GM12878 (cell line): ENCODE measurements around the gene CYB5R2. TPM values are rescaled to one million over a fixed set of nuclear protein-coding genes. Genes with fewer than 3 reads are reported as not detected.

Experiments used
- ATAC-seq: fragments of 200-7000 bp; cut with Tn5 transposase; 3 replicates; pipeline ENCODE4 v1.9.1; 2020; ENCODE audit warnings: mild to moderate bottlenecking, moderate library complexity
- BruUV-seq: library from RNA; stranded (reverse); fragments of 400-500 nt; replicated peaks from 2 replicates; lab custom pipeline; 2021; lab: Mats Ljungman, UMichigan
- CTCF ChIA-PET: fragments of 300-600 bp; sonication (Branson Sonifier 250); formaldehyde crosslinking; extraction: SDS; loops from one replicate; lab custom pipeline; 2021; ENCODE audit warnings: inconsistent platforms; lab: Yijun Ruan, JAX
- POLR2A ChIA-PET: fragments of 350-600 bp; formaldehyde crosslinking; extraction: SDS; loops from one replicate; lab custom pipeline; 2021; ENCODE audit warnings: inconsistent platforms; lab: Charles Lee
- RAD21 ChIA-PET: fragments of 300-600 bp; sonication (Branson Sonifier 250); formaldehyde crosslinking; loops from one replicate; lab custom pipeline; 2023; ENCODE audit warnings: antibody characterized with exemption; ENCODE audit not compliant: unreplicated experiment; lab: Charles Lee
- SMC1A ChIA-PET: fragments of 300-600 bp; sonication (Branson Sonifier 250); formaldehyde crosslinking; loops from one replicate; lab custom pipeline; 2023; ENCODE audit not compliant: unreplicated experiment, uncharacterized antibody; lab: Charles Lee
- DNase-seq: peaks from one replicate; pipeline ENCODE4 v3.0.0-alpha.2; 2011; ENCODE audit warnings: low read depth, low spot score
- FAIRE-seq: peaks from 3 replicates; lab custom pipeline; 2011; peaks lifted over from hg19 to GRCh38; lab: Jason Lieb, UNC
- H2AFZ ChIP-seq: 2 replicates; pipeline ENCODE4 v1.6.0; 2011; ENCODE audit warnings: low read depth, low read length, control low read depth; ENCODE audit not compliant: control insufficient read depth
- H3K27ac ChIP-seq: 2 replicates; pipeline ENCODE4 v1.5.1; 2011; ENCODE audit warnings: control low read depth; ENCODE audit not compliant: control insufficient read depth, insufficient read depth
- H3K27me3 ChIP-seq, 2 experiments: replicated peaks in 1 of 2; 2 replicates each; pipeline versions ENCODE4 v1.6.0 to v1.6.1; 2011; ENCODE audit warnings: low read length in 1 of 2; ENCODE audit not compliant: control insufficient read depth in 2 of 2, insufficient read depth in 2 of 2
- H3K36me3 ChIP-seq, 2 experiments: 2 replicates each; pipeline ENCODE4 v1.5.1; 2011; ENCODE audit warnings: low read length in 1 of 2; ENCODE audit not compliant: control insufficient read depth in 2 of 2, insufficient read depth in 2 of 2
- H3K4me1 ChIP-seq: 2 replicates; pipeline ENCODE4 v1.6.1; 2011; ENCODE audit warnings: mild to moderate bottlenecking, low read length, moderate library complexity, mixed read lengths; ENCODE audit not compliant: control insufficient read depth, insufficient read depth
- H3K4me2 ChIP-seq: 2 replicates; pipeline ENCODE4 v1.6.0; 2011; ENCODE audit warnings: control low read depth; ENCODE audit not compliant: control insufficient read depth, insufficient read depth
- H3K4me3 ChIP-seq: fragments of 200-600 bp; sonication (generic); 2 replicates; pipeline ENCODE4 v1.5.1; 2016
- H3K79me2 ChIP-seq: 2 replicates; pipeline ENCODE4 v1.6.0; 2011; ENCODE audit warnings: low read length; ENCODE audit not compliant: control insufficient read depth, insufficient read depth
- H3K9ac ChIP-seq: 2 replicates; pipeline ENCODE4 v1.8.0; 2011; ENCODE audit warnings: low read length, control low read depth, mixed read lengths; ENCODE audit not compliant: control insufficient read depth, insufficient read depth
- H3K9me3 ChIP-seq: replicated peaks from 3 replicates; pipeline ENCODE4 v1.5.1; 2011; ENCODE audit warnings: mild to moderate bottlenecking, low read length; ENCODE audit not compliant: control insufficient read depth, insufficient read depth
- H4K20me1 ChIP-seq: 2 replicates; pipeline ENCODE4 v1.6.0; 2011; ENCODE audit not compliant: control insufficient read depth, insufficient read depth
- ATF2 ChIP-seq: IDR thresholded peaks from 2 replicates; pipeline ENCODE4 v1.6.1; 2012; ENCODE audit warnings: low read length, inconsistent platforms
- CREB1 ChIP-seq: IDR thresholded peaks from 2 replicates; pipeline ENCODE4 v1.6.1; 2012; ENCODE audit warnings: low read depth, mild to moderate bottlenecking, inconsistent platforms
- FOXK2 ChIP-seq: fragments of 450-650 bp; IDR thresholded peaks from 2 replicates; pipeline ENCODE4 v1.6.1; 2017; ENCODE audit warnings: mild to moderate bottlenecking, moderate library complexity
- MEF2A ChIP-seq: IDR thresholded peaks from 2 replicates; pipeline ENCODE4 v1.6.1; 2011; ENCODE audit warnings: low read depth, mild to moderate bottlenecking, low read length, moderate library complexity; ENCODE audit not compliant: insufficient read depth
- MTA3 ChIP-seq: IDR thresholded peaks from 2 replicates; pipeline ENCODE4 v1.6.1; 2012; ENCODE audit warnings: low read length, inconsistent platforms, borderline replicate concordance
- SRF ChIP-seq, 2 experiments: IDR thresholded peaks; 2 replicates each; pipeline ENCODE4 v1.6.1; 2011; ENCODE audit warnings: low read depth in 2 of 2, low read length in 2 of 2, mild to moderate bottlenecking in 1 of 2, moderate library complexity in 1 of 2
- TCF3 ChIP-seq: IDR thresholded peaks from 2 replicates; pipeline ENCODE4 v1.6.1; 2012; ENCODE audit warnings: low read depth, mild to moderate bottlenecking, low read length, borderline replicate concordance; ENCODE audit not compliant: insufficient read depth
- WGBS: methylation state at CpG from one replicate; pipeline ENCODE4 v1.1.6; 2016; ENCODE audit warnings: low lambda C conversion rate; ENCODE audit not compliant: insufficient replicate concordance, insufficient coverage; ENCODE audit errors: missing lambda C conversion rate; 5-methylcytosine and 5-hydroxymethylcytosine counted together
- in situ Hi-C: fragments of 300-500 bp; cut with MboI; formaldehyde crosslinking; loops from 9 replicates; pipeline ENCODE4 v1.14.3; 2018; ENCODE audit warnings: mixed read lengths
- intact Hi-C: fragments of 100-400 bp; cut with micrococcal nuclease; formaldehyde crosslinking; loops from one replicate; pipeline ENCODE4 v1.14.2; 2022; ENCODE audit not compliant: unreplicated experiment
- polyA plus RNA-seq, 11 experiments: library from polyadenylated mRNA; depleted of rRNA in 4 of 11; unstranded in 6 of 11; stranded (reverse) in 5 of 11; fragments of >200 nt; fragmentation: Nextera tagmentation in 4 of 11; fragmentation: Illumina TruSeq in 1 of 11; extraction: Ambion mirVana in 4 of 11; extraction: Trizol in 1 of 11; gene quantifications; 1 replicate in 1 of 11; 2 replicates in 10 of 11; pipeline versions ENCODE4 v1.2.1 to v1.2.3, GENCODE V29; 2011 to 2016; ENCODE audit warnings: inconsistent platforms in 2 of 11, missing spikeins in 2 of 11, low read depth in 1 of 11
- total RNA-seq, 4 experiments: library from RNA; depleted of rRNA in 3 of 4; stranded (reverse); fragments of >200 nt in 3 of 4; fragmentation: Illumina TruSeq in 1 of 4; extraction: Trizol in 1 of 4; gene quantifications; 2 replicates each; pipeline versions ENCODE4 v1.2.1 to v1.2.3, GENCODE V29; 2013 to 2021

CYB5R2 gene
- total and polyA plus RNA-seq, 10 of the 15 experiments (the other 5 are each of a cell fraction or from before 2014, with no cell fraction given), result 21.0 to 111 (median 70.4) TPM

GRCh38 chr11:7686761-7687160 is 13.5 kb upstream of the CYB5R2 start:
- Histone ChIP-seq H3K4me3 (no peak overlapping the region), H3K79me2 (no peaks in the 10 kb centered on the region), H3K9me3 (no peaks in the 10 kb centered on the region), H2AFZ (no peak overlapping the region), H3K9ac (no peak overlapping the region), H4K20me1 (no peaks in the 10 kb centered on the region), H3K36me3 (no peaks in the 10 kb centered on the region), H3K27me3 (no peaks in the 10 kb centered on the region; a peak in 2 of 4 replicates), H3K4me2 (no peak overlapping the region), H3K4me1 (no peaks in the 10 kb centered on the region), H3K27ac (no peak overlapping the region)
- no TSS peak for BruUV-seq
- 41% methylated on average over 4 of the region's 4 CpGs for WGBS
- ChIA-PET POLR2A (no interaction called here), RAD21 (interaction anchor here (1.2 to 2.4 kb wide), 5 partner anchors 15 to 334 kb away, joined by 3 to 8 read pairs (median 3); no protein-coding TSS in a partner anchor), CTCF (interaction anchor here (0.7 to 5.4 kb wide), 10 partner anchors 8 to 1243 kb away, joined by 3 to 30 read pairs (median 5); partner anchors contain the start of gene PPFIBP2), SMC1A (interaction anchor here (1.0 to 2.2 kb wide), 6 partner anchors 9 to 334 kb away, joined by 3 to 8 read pairs (median 5); no protein-coding TSS in a partner anchor)
- no peak for DNase-seq
- no peak for FAIRE-seq
- in situ Hi-C loops, result no loop called here
- intact Hi-C loops, result loop anchor here (5.0 kb wide), 2 partner anchors 174 to 874 kb away; partner anchors contain the start of gene PPFIBP2
- ATAC-seq, result no peak
- no peak for TF ChIP-seq CREB1
- no peak for TF ChIP-seq MEF2A
- no peak for TF ChIP-seq FOXK2
- TF ChIP-seq MTA3, result no peak
- TF ChIP-seq SRF (IDR thresholded peaks at IDR 0.05; ENCODE audit: low read depth in 2 of 2, low read length in 2 of 2), result no peak
- no peak for TF ChIP-seq TCF3
- TF ChIP-seq ATF2, result no peak
